ENCODE data around the gene THOC6.
A peak's percentile ranks its signal among the peaks of the same experiment; 100 is the strongest.
"Not testable (repeated sequence)": the region's sequence is repeated elsewhere in the genome, so short reads cannot be mapped to it uniquely, and the experiment has no call there.

THOC6 gene

GRCh38 chr16:3057181-3058138 lies 33.6 kb downstream of the THOC6 start:
- DNase-seq = no peak

GRCh38 chr16:3058139-3059030 lies 34.5 kb downstream of the THOC6 start:
- DNase-seq = no peak

GRCh38 chr16:3059041-3059722 lies 35.3 kb downstream of the THOC6 start:
- DNase-seq = peak; percentile 80 to 93

GRCh38 chr16:3059723-3060242 lies 35.9 kb downstream of the THOC6 start:
- no peak for DNase-seq

DNA sequence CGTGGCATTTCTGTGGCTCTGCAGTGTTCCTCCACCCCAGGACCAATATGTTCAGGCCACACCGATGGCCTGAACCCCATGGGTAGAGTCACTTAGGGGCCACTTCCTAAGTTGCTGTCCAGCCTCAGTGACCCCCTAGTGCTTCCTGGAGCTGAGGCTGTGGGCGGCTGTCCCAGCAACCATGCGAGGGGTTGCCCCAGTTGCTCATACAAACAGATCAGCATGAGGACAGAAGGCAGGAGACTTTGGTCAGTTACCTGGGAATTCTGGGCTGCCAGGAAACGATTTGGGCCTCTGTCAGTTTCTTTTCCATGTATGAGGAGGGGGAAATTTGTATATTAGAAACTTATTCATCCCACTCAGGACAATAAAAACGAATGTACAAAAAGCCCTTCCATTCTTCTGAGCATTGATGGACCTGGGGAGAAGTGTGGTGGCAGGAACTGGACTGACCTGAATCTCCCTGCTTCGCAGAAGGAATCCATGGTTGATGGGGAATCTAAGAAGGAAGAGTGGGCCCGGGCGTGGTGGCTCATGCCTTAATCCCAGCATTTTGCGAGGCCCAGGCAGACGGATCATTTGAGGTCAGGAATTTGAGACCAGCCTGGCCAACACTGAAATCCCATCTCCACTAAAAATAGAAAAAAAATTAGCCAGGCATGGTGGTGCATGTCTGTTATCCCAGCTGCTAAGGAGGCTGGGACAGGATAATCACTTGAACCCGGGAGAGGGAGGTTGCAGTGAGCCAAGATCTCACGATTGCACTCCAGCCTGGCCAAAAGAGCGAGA lies 36.7 kb downstream of the THOC6 start:
- DNase-seq = no peak

DNA sequence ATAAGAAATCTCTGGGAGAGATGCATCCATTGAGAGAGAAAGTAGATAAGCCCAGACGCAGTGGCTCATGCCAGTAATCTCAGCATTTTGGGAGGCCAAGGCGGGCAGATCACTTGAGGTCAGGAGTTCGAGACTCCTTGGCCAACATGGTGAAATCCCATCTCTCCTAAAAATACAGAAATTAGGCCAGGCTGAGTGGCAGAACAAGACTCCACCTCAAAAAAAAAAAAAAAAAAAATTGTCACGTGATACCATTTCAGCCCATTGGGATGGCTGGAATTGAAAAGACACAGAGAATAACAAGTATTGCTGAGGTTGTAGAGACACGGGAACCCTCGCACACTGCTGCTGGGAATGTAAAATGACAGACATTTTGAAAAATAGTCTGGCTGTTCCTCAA lies 38.7 kb downstream of the THOC6 start:
- DNase-seq = no peak

DNA sequence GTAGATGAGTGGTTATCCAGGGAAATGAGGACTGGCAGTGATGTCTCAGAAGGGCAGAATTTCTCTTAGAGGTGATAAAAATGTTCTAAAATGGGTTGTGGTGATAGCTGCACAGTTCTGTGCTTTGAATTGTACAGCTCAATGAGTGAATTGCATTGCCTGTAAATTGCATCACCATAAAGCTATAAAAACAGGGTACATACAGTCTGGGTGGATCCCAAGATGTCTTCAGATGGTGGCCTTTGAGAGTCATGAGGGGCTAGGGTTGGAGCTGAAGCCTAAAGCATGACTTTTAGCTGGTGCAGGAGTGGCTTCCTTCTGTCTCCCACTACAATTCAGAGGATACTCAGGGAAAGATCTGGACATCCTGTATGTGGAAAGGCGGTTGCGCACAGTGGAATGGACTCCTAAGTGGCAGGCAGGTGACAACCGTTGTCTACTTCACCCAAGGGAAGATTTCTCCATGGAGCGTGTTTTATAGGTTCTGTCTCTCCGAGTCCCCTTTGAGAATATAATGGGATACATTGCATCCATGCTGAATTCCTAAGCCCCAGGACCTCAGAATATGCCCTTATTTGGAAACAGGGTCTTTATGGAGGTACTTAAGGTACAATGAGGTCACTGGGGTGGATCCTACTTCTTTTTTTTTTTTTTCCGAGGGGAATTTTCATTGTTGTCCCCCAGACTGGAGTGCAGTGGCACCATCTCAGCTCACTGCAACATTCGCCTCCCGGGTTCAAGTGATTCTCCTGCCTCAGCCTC lies 40.0 kb downstream of the THOC6 start:
- no peak for DNase-seq

DNA sequence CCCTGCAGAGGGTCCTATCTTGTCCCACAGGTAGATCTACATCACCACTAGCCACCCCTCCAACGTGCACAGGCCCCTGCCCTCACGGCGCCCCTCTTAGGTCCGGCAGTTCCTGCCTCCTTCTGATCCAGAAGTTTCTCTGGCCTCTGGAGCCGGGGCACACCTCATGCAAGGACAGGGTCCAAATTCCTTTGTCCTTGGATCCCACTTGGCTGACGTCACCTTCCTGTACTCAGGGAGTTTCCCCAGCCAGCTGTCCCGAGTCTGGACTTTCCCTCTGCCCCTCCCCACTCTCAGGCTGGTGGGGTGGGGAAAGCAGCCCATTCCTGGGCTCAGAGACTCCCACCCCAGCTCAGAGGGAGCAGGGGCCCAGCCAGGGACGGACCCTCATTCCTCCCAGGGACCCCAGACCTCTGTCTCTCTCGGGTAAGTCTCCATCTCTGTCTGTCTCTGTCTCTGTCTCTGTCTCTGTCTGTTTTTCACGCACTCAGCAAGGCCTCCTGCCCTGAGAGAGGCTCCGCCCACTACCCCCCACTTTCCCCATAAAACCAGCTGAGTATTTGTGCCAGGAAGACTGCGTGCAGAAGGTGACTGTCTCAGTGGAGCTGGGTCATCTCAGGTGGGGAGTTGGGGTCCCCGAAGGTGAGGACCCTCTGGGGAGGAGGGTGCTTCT lies 41.4 kb downstream of the THOC6 start, which contains the start of gene IL32:
IL32 (plus strand) TSS at position 572 of the 673 bp plus-strand sequence. CDS start 172 bp downstream, outside the sequence.
- peak; percentile 27 to 58 for DNase-seq

DNA sequence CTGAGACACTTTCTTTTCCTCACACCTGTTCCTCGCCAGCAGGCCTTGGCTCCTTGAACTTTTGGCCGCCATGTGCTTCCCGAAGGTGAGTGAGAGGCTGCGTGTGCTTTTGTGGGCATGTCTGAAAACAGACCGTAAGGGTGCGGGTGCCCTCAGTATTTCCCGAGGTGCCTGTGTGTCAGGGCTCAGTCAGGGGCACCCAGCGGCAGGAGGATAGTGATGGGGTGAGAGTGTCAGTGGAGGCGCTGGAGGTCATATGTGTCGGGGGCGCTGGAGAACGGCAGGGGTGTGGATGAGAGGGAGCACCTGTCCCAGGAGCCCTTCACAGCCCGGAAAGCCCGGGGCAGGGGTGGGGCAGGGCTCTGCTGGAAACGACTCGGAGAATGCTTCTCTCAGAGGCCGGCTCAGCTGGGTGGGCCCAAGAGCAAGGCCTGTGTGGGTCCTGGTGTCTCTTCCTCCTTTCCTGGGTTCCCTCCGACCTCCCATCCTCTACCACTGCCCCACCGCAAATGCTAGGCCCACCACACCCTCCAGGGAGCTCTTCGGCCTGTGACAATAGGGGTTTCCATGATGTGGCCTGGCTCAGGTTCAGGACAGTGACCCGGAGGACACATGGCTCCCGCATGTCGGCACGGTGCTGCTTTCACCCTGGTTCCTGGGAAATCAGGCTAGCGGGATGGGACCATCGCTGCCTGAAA lies 42.1 kb downstream of the THOC6 start:
- DNase-seq = no peak

- DNase-seq = no peak
Observed at GRCh38 chr16:3066440-3066748, 42.6 kb downstream of the THOC6 start.

- DNase-seq = no peak
Observed at GRCh38 chr16:3068487-3068886, 44.7 kb downstream of the THOC6 start.

DNA sequence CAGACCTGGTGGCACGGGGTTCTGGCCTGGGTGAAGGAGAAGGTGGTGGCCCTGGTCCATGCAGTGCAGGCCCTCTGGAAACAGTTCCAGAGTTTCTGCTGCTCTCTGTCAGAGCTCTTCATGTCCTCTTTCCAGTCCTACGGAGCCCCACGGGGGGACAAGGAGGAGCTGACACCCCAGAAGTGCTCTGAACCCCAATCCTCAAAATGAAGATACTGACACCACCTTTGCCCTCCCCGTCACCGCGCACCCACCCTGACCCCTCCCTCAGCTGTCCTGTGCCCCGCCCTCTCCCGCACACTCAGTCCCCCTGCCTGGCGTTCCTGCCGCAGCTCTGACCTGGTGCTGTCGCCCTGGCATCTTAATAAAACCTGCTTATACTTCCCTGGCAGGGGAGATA lies 45.3 kb downstream of the THOC6 start:
- DNase-seq = not testable (repeated sequence)

DNA sequence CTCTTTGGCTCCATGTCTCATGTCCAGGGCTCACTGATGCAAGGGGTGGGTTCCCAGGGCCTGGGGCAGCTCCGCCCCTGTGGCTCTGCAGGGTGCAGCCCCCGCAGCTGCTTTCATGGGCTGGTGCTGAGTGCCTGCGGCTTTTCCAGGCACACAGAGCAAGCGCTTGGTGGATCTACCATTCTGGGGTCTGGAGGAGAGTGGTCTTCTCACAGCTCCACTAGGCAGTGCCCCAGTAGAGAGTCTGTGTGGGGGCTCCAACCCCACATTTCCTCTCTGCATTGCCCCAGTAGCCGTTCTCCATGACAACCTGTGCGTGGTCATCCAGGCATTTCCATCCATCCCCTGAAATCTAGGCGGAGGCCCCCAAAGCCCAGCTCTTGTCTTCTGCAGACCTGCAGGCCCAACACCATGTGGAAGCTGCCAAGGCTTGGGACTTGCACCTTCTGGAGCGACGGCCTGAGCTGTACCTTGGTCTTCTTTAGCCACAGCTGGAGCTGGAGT lies 46.8 kb downstream of the THOC6 start:
- DNase-seq = no peak

DNA sequence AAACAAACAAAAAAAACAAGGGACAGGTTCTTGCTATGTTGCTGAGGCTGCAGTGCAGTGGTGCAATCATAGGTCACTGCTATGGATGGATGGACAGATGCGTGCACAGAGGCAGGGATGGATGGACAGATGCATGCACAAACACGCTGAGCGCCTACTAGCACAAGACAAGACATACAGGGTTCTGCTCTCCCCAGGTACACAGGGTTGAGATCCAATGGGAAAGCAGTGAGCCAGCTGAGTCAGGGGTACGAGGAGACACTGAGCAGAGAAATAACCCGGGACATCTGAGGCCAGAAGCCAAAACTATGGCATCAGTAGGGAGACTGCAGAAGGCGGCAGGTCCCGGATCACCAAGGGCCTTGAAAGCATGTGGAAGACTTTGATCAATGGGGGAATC lies 47.8 kb downstream of the THOC6 start:
- no peak for DNase-seq

DNA sequence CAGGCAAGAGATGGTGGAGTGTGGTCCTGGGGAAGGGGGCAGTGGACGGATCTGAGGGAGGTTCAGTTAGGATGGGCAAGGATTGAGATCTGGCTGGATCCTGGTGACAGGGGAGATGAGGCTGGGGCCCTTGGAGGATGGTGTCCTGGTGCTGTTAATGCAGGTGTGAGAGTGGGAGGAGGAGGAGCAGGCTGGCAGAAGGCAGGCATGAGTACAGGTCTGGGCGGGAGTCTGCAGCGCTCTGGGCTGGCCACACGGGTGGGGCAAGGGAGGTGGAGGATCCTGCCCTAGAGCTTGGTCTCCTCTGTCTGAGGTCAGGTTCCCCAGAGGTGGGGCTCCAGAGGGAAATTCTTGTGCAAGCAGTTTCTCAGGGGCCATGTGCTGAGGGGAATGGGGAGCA lies 48.3 kb downstream of the THOC6 start:
- not testable (repeated sequence) for DNase-seq

GRCh38 chr16:3072576-3073263 lies 48.9 kb downstream of the THOC6 start:
- DNase-seq = not testable (repeated sequence)

GRCh38 chr16:3073448-3073847 lies 49.6 kb downstream of the THOC6 start:
- no peak for DNase-seq

- DNase-seq = no peak
Observed at GRCh38 chr16:3074860-3075522, 51.2 kb downstream of the THOC6 start.

DNA sequence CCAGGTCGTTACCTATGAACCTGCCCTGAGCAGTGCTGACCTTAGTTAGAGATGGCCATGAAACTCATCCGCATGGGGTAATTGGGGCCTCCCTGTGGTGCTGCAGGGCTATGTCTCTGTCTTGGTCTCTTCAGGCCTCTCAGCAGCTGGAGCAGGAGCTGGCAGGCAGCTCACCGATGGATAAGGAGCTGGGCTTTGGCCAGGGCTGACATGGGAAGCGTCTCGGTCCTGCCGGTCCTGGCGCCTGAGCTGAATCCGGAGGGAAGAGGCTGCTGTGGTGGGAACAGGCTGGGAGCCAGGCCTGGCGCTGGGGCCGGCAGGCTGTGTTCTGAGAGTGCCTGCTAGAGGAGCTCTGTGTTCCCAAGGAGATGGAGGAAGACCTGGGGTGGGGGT lies 51.7 kb downstream of the THOC6 start:
- DNase-seq = no peak
